ENCODE data around the gene SLC36A1.

DNA sequence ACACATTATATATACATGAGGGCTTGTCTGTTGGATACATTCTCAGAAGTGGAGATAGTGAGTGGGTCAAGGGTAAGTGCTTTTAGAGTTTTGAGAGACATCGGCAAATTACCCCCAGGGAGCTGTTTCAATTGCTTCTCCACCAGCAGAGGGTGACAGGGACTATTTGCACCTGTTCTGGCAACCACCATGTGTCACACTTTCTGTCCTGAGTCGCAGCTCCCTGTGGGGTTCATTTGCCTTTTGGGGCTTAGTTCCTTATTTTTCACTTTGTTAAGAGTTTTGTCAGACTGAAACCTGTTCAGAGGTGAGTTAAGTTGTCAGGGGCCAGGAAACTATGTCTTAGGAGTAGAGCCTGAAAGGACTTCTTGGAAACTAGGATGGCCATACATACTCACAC is 20.1 kb upstream of the SLC36A1 start:
- no peak for TF ChIP-seq POLR2AphosphoS5 (IDR thresholded peaks at IDR 0.05)
- TF ChIP-seq, protein P1, sequence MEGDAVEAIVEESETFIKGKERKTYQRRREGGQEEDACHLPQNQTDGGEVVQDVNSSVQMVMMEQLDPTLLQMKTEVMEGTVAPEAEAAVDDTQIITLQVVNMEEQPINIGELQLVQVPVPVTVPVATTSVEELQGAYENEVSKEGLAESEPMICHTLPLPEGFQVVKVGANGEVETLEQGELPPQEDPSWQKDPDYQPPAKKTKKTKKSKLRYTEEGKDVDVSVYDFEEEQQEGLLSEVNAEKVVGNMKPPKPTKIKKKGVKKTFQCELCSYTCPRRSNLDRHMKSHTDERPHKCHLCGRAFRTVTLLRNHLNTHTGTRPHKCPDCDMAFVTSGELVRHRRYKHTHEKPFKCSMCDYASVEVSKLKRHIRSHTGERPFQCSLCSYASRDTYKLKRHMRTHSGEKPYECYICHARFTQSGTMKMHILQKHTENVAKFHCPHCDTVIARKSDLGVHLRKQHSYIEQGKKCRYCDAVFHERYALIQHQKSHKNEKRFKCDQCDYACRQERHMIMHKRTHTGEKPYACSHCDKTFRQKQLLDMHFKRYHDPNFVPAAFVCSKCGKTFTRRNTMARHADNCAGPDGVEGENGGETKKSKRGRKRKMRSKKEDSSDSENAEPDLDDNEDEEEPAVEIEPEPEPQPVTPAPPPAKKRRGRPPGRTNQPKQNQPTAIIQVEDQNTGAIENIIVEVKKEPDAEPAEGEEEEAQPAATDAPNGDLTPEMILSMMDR (IDR thresholded peaks at IDR 0.05 in 8 of 11, conservative IDR thresholded peaks at IDR 0.05 in 3 of 11) = peak in 4 of 11 experiments; percentile 20 to 31 (median 23)
